GM19240 (cell line): ENCODE measurements around the gene ALG9.
"Not testable (repeated sequence)": the region's sequence is repeated elsewhere in the genome, so short reads cannot be mapped to it uniquely, and the experiment has no call there.

ENCODE experiments used
- DNase-seq: peaks from one replicate; pipeline ENCODE4 v3.0.0; 2011; ENCODE audit warnings: low spot score; ENCODE audit not compliant: insufficient read length

ALG9 gene

DNA sequence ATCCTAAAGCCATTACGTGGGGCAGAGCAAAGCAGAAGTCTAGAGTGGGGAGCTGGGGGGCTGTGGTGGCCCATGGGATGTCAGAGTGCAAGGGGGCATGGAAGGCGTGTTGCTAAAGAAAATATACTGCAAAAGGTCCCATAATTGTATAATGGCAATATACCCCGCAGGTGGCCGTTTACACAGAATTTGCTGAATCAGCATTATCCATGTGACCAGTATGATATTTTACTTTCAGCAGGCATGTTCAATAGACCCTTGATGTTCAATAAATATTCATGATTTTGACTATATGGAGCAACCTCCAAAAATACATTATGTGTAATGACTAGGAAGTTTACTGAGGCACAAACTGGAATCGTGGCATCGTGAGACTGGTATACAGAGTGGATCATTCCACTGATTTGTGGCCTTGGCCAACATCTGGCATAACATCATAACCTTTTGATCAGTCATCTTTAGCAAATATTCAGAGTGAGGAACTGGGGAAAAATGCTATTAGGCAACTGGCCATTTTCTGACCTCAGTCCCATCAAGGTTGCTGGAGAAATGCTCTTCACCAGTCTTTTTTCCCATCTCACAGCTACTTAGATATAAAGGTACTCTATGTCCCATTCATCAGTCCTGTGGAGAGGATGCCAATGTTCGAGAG lies 75.9 kb downstream of the ALG9 start:
- DNase-seq = no peak

DNA sequence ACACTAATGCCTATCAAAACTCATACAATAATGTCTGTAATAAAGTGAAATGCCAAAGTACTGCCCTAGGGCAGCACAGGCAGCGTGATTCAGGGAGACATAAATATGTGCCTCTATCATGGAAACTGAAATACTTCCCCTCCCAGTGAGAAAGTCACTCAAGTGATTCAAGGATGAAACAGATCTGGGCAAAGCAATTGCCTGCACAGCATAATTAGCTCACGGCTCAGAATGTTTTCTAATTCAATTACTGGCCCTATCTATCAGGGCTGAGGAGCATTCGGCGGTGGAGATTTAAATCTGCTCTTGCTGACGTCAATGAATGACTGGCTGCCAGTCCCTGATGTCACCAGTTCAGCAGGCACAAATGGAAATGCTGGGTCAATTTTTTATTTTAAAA lies 77.5 kb downstream of the ALG9 start:
- DNase-seq = no peak

DNA sequence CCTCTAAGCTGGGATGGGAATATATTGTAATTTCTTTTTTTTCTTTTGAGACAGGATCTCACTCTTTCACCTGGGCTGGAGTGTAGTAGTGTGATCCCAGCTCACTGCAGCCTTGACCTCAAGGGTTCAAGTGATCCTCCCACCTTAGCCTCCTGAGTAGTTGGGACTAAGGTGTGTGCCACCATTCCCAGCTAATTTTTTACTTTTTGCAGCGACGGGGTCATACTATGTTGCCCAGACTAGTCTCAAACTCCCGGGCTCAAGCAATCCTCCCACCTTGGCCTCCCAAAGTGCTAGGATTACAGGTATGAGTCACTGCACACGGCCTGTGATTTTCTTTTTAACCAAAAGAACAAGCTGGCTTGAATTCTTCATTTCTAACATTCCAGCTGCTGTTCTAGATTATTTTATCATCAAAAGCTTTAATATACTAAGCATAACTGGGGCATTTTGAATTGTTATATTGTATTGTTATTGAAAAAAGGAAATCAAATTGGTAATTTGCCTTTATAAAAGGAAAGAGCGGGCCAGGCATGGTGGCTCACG lies 78.4 kb downstream of the ALG9 start:
- DNase-seq = no peak

DNA sequence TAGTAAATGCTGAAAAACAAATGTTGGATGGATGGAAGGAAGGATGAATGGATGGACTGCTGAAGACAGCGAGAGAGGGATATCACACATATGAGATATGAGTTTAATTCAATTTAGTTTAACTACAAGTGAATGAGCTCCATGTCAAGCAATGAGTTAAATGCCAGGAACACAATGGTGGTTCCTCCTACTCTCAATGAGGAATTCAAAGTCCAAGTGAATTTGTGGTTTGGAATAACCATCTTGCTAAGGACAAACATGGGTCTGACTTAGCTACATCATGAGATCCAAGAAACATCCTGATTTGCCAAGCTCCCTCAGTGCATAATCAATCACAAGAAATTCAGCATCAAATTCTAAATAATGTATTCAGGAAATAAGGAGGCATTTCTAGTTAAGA lies 79.1 kb downstream of the ALG9 start:
- DNase-seq = no peak

DNA sequence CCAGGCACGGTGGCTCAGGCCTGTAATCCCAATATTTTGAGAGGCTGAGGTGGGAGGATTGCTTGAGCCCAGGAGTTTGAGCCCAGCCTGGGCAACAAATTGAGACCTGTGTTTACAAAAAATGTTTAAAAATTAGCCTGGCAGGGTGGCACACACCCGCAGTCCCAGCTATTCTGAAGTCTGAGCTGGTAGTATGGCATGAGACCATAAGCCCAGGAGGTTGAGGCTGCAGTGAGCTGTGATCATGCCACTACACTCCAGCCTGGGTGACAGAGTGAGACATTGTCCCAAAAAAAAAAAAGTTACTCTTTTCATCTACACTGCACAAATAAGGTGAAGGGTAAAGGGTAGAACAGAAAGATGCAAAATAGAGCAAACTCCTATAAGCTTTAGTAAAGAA lies 82.9 kb downstream of the ALG9 start:
- no peak for DNase-seq

DNA sequence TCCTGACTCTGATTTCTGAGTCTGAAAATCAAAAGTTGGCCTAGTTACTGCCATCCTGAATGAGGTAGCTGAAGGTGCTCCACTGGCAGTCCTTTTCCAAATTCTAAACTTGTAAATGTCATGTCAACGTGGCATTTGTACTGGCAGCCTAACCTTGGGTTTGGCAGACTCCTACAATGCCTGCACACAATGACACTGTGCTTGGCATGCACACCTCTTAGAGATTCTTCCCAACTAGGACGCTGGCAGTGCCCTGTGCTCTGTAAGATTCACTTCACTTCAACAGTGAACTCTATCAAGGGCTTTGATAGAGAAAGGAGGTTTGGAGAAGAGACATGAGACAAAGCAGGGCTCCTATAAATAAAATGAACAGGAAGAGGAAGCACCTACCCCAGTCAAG lies 83.3 kb downstream of the ALG9 start:
- no peak for DNase-seq

DNA sequence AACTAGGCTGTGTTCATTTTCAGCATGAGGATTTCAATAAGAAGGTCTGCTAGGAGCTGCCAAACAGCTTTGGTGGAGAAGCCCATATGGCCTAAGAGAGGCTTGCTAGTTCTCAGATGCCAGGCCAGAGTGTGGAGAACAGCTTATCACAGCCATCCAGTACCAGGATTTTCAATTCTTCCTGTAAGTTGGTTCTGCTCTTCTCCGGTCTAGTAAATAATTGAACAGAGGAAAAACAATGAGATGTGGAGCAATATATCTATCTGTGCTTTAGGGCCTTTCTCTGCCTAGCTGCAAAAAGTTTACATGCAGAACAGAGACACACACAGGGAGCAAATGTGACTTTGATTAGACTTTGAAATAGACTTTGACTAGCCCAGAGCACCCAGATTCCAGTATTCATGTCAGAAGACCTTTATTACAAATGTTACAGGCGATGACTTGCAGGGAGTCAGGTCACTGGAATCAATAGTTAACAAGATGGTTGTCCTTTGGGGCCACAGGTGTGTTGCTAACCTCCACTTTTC lies 85.4 kb downstream of the ALG9 start:
- no peak for DNase-seq

DNA sequence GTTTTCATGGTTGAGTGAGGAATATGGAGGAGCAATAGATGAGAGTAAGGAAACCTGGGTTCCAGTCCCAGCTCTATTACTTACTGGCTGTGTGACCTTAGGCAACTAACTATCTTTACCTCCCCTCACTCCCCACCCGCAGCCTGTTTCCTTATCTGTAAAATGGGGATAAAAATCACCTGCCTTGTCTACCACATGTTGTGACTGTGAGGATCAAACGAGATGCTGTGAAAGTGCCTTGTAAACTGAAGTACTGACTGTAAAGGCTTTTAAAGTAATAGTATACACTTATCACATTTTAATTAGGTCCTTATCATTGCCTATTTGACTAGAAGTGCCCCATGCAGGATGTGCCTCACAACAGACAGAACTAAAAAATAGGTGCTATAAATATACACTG lies 86.3 kb downstream of the ALG9 start:
- DNase-seq = no peak

DNA sequence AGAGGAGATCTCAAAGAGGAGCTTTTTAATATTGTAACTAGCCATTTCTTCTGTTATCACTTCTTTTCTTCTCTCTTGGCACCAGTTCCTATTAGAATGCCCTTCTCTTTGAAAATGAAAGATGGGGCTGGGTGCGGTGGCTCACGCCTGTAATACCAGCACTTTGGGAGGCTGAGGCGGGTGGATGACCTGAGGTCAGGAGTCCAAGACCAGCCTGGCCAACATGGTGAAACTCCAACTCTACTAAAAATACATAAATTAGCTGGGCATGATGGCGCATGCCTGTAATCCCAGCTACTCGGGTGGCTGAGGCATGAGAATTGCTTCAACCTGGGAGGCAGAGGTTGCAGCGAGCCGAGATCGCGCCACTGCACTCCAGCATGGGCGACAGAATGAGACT lies 87.1 kb downstream of the ALG9 start:
- DNase-seq = not testable (repeated sequence)

DNA sequence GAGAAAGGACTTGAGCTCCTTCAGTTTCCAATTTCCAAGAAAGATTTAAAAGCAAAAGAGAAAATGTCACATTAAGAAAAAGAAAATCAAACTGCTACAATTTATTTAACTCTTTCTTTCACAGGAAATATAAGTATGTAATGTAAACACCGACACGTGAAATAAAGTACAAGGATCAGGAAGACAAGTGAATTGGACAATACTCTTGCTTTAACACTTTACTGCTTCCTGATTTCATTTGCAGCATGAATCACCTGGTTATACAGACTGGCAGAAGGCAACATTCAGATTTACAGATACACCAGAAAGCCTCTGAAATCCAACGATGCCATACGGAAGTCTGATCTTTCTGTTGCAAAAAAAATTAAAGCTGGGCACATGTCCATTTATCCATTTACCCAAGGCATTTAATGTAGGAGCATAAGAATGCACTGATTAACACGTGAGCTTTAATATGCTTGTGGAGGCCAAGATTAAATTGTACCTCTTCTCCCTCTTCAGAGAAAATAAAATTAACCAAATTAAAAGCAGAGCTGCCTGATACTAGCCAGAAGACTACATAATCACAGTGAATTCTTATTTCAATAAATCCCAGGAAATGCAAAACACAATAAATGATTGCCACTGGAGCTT lies 89.2 kb downstream of the ALG9 start:
- no peak for DNase-seq

DNA sequence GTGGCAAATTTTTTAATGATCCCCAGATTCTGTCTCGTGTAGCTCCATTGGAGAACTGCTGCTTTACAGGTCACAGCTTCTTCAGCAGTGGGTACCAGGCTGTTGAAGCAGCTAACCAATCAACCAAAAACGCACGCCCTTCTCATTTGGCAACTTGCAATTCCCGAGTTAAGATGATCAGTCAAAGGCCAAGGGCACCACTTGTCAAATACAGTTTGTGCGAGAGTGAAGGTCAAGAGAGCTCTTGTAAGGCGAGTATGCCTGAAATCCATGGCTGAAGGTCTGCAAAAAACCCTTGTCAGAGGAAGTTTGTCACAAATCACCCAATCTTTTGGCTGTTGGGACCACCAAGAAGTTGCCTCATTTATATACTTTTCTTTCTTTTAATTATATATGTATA lies 92.3 kb downstream of the ALG9 start:
- DNase-seq = no peak

DNA sequence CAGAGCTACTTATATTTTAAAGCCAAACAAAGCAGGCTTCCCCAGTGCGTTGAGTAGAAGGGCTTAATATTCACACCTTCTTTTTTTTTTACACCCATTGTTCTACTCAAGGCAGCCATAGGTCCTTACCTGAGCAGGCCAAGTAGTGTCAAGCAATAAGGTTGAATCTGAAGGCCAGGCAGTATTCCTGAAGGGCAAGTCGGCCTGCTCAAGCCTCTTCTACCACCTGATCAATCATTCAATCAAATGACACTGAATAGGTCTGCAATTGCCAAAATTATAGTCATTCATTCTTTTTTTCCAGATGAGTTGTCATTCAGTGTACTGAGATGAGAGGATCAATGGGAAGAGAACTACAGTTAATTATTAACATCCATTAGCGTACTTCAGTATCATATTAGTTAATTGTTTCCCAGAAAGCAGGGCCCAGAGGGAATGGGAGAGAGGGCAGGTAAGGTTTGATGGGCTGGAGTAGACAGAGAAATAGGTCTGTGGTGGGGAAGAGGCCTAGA lies 93.3 kb downstream of the ALG9 start:
- DNase-seq = no peak

DNA sequence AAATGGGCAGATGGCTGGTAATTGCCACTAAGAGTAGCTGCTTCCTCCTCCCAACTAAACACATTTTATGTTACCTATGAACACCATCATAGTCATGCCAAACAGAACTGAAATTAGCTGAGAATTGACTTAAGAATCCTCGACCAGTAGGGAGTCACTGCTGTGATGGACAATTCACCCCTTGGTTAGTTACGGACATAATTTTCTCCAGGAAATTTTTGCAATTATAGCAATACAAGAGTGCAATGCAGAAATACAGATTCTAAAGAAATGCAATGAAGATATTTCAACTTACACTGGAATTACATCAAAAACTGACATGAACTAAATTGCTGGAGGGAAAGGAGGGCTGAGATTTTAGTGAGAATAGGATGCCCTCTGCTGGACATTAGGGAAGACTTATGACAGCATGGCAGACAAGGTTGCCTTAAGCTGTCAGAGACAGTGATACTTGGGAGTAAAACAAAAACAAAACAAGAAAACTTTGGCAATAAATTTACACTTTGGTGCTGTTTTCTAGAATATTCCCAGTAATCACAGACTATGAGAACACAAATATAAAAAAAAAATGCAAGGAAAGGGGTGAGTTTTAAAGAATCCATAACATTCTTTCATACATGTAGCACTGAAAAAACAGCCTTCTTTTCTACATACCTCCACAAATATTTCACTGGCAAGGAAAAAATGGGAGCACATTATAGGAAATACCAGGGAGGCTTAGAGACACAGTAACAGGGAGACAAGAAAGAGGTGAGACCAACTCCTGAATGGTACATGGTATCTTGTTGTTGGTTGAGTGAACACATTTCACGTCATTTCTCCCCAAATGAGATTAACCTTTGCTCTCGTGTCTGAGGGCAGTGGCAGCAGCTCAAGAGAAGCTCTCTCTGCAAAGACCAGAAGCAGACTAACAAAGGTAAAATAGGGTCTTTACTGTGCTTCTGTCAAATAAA lies 94.0 kb downstream of the ALG9 start:
- DNase-seq = peak; percentile 33

DNA sequence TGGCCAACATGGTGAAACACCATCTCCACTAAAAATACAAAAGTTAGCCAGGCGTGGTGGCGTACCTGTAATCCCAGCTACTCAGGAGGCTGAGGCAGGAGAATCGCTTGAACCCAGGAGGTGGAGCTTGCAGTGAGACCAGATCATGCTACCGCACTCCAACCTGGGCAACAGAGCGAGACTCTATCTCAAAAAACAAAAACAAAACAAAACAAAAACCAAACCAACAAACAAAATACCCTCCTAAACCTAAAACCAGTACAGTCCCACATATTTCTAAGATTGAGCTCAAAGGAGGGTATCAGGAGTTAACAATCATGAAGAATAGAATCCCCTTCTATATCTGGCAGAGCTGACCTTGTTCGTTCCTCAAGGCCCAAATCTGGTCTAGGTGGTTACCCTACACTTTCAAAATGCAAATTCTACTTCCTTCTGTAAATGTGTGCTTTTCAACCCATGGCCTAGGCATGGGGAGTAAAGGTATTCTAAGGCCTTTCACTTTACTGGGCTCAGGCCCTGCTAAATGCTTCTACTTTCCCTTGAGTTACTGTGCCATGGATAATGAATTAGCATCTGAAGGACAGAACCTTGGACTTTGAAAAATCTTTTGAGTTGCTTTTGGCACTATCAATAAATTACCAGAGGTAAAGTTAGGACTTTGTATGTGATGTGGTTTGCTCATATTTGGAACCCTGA lies 94.8 kb downstream of the ALG9 start:
- DNase-seq = peak; percentile 46

DNA sequence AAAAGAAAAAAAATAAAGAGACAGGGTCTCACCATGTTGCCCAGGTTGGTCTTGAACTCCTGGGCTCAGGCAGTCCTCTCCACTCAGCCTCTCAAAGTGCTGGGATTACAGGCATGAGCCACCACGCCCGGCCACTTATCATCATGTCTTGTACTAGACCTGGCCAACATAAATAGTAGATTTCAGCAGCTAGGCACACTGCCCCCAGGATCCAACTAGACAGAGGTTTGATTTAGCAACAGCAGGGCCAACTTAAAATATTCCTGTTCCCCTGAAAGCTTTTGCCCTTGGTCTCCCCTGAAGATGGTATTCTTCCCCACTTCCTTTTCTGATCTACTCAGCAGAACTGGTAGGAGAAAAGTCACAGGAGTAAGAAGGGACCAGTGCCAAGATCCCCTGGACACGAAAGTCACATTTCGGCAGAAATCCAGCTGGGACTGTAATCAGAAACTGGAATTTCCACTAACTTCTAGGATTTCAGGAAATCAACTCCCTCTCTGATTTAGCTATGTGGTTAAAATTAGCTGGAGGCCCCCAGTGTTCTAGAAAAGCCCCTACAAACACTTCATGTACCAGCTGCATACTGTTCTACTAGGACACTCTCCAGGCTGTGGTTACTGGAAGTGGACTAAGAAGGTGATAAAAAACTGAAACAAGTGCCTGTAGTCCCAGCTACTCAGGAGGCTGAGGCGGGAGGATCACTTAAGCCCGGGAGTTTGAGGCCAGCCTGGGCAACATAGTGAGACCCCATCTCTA lies 96.2 kb downstream of the ALG9 start:
- no peak for DNase-seq

DNA sequence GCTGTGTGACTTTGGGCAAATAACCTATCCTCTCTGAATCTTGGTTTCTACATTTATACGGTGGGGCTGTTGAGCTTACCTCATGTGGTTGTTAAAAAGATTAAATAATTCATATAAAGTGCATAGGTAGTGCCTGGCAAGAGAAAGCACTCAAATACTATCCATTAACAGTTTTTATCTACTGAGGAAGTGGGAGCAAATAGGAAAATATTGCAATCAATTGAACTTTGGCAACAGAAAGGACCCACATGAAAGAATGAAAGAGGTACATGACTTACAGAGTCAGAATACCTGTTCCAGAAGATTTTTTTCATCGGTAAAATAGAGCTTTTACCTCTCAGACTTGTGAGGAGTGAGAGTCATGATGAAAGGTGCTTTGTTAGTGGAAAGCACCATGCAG lies 98.8 kb downstream of the ALG9 start:
- no peak for DNase-seq

DNA sequence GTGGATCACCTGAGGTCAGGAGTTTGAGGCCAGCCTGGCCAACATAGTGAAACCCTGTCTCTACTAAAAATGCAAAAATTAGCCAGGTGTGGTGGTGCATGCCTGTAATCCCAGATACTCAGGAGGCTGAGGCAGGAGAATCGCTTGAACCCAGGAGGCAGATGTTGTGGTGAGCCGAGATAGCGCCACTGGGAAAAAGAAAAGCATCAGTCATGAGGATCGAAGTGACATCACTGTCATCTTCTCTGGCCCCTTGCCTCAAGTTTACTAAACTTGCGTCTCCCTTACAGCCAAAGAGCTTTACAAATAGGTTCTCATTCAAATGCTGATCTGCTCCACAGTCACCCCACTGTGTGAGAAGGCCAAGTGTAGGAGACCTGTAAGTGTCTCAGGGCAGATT lies 100.2 kb downstream of the ALG9 start:
- DNase-seq = not testable (repeated sequence)

DNA sequence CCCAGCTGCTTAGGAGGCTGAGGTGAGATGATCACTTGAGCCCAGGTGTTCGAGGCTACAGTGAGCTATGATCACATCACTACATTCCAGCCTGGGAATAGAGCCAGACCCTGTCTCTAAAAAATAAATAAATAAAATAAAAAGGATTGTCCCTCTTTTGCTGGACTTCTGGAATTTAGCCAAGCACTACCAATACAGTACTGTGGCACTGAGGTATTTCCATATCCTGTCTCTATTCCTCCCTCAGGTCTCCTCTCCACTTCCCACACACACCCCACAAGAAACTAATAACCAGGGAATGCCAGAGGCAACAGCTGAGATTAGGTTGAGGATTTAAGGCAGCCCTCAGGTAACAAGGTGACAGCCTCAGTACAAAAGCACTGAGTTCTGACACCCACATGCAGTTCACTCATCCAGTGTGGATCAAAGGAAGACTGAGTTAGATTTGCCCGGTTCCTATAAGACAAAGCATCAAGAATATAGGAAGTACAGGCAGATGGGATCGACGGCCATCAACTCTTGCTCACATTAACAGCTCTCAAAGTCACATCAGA lies 100.7 kb downstream of the ALG9 start:
- DNase-seq = no peak

DNA sequence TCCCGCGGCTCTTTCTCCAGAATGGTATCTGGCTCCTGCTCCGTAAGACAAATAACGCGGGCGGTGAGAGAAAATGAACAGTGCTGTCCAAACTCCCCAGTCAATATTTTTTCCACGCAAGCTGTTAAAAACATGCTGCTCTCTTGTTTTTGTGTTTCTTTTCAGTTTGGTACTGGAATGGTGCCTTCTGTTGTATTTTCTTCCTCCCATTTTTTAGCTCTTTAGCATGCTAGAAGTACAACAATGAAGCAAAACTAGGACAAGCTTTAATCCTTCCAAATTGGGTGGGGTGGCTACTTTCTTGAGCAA lies 104.6 kb downstream of the ALG9 start:
- DNase-seq = no peak
